Activated CD4-positive, alpha-beta T cell treated with anti-CD3 and anti-CD28 coated beads, Interleukin-2, amount 50 U/mL, for 4 hours (primary cell): Measurements from ENCODE around the gene NPTX1.
"Not testable (repeated sequence)": the region's sequence is repeated elsewhere in the genome, so short reads cannot be mapped to it uniquely, and the experiment has no call there.

Experiments used
- DNase-seq, 2 experiments: peaks; one replicate each; pipeline ENCODE4 v3.0.0-alpha.2; 2020

Gene NPTX1, protein sequence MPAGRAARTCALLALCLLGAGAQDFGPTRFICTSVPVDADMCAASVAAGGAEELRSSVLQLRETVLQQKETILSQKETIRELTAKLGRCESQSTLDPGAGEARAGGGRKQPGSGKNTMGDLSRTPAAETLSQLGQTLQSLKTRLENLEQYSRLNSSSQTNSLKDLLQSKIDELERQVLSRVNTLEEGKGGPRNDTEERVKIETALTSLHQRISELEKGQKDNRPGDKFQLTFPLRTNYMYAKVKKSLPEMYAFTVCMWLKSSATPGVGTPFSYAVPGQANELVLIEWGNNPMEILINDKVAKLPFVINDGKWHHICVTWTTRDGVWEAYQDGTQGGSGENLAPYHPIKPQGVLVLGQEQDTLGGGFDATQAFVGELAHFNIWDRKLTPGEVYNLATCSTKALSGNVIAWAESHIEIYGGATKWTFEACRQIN

DNA sequence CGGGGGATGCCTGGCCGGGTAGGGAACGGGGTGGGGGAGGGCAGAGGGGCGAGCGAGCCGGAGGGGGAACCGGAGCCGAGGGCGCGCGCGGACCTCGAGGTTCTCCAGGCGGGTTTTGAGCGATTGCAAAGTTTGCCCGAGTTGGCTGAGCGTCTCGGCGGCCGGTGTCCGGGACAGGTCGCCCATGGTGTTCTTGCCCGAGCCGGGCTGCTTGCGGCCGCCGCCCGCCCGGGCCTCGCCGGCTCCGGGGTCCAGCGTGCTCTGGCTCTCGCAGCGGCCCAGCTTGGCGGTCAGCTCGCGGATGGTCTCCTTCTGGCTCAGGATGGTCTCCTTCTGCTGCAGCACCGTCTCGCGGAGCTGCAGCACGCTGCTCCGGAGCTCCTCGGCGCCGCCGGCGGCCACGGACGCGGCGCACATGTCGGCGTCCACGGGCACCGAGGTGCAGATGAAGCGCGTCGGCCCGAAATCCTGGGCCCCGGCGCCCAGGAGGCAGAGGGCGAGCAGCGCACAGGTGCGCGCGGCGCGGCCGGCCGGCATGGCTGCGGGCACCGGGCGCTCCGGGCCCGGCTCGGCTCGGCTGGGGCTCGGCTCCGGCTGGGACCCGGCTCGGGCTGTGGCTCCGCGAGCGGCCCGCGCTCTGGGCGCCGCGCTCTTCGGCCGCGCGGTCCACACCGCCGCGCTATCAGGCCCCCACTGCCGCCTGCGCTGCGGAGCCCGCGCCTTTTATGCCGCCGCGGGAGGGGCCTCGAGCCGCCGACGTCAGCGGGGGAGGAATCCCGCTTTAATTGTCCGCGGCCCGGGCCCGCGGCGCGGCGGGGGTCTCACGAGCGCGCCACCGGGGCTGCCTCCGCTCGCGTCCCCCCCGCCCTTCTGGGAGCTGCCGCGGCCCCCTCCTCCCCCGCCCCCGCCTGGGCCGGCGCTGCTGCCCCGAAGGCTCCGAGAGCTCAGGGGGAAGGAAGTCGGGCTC, at the start of gene NPTX1:
TSS of gene NPTX1 (minus strand) at position 698 of the 967 bp plus-strand sequence. CDS start at position 537, 161 bp downstream.
- DNase-seq, result no peak

DNA sequence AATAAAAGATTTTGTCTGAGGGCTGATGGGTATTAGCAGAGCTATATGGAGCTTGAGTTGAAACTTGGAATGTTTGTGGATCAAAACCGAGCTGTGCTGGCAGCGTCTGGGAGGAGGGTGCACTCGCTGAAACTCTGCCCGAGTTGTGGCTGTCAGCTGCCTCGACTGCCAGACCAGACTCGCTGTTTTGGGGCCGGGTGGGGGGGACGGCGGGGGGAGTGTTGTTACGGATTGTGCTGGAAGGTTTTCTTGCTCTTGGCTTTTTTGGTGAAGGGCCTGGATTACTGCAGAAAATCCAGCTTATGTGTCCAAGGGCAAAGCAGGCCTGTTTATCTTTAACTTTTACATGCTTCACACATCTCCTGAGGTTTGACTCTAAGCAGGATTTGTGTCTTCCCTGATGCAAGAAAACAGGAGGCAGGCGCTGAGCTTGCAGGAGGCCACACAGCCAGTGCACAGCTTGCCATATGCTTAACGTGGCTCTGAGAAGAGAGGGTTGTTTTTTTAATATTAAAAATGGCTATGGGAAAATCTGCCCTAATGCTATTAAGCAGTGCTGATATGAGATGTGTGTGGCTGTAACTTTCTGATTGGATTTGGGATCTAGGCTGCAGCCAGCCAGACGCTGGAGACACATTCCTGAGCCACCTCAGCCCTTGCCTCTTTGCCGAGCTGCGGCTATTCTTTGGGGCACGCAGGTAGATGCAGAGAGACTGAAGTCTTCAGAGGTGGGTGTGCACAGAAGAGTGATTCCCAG, 47.7 kb upstream of the NPTX1 start:
- DNase-seq, result no peak

DNA sequence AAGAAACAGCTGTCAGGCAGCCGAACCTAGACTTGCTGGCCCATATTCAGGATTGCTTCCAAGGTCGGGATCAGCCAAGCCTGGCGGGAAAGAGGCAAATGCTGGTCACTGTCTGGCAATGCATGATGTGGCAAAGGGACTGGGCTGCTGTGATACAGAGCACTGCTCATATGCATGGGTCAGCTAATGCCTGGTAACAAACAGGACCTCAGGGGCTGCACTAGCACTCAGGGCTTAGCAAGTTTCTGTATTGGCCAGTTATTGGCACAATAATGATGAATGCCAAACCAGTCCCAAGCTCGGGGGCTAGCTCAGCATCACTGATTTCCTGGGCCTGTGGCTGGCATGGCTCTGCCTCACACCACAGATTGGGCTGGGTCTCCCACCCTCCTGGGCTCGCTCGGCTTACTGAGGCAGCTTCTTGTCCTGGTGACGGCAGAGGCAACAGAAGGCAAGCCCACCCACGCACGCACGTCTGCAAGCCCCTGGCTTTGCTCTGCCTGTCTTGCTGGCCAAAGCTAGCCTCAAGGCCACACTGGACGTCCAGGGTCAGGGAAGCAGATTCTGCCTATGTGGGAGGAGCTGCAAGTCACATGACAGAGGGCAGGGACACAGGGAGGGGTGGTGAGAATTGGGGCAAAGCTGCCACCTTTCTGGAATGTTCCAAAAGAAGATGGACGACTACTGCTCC, 46.8 kb upstream of the NPTX1 start:
- no peak for DNase-seq

DNA sequence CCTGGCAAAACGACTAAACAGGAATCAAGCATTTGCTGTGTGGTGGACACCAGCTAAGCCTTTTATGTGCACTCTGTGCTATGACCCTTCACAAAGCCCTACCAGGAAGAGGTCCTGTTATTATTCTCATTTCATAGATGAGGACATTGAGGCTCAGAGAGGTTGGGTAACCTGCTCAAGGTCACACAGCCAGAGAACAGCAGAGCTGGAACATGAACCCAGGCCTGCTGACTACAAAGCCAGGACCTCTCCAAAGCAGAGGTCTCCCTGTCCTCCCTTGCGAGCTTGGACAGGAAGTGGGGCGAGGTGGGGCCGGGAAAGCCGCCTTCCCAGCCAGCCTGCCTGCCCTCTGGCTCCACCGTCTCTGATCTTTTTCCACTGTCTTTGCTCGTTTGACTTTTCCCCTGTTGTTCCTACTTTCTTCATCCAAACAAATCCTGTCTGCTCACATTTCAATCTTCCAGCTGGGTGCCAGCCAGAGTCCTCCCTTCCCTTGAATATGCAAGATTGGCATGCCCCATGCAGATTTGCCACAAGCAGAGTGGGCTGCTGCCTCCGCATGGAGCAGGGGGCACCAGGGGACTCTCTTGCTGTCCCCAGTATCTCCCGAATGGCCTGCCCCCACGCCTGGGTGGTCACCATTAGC, 44.5 kb upstream of the NPTX1 start:
- DNase-seq, result no peak

DNA sequence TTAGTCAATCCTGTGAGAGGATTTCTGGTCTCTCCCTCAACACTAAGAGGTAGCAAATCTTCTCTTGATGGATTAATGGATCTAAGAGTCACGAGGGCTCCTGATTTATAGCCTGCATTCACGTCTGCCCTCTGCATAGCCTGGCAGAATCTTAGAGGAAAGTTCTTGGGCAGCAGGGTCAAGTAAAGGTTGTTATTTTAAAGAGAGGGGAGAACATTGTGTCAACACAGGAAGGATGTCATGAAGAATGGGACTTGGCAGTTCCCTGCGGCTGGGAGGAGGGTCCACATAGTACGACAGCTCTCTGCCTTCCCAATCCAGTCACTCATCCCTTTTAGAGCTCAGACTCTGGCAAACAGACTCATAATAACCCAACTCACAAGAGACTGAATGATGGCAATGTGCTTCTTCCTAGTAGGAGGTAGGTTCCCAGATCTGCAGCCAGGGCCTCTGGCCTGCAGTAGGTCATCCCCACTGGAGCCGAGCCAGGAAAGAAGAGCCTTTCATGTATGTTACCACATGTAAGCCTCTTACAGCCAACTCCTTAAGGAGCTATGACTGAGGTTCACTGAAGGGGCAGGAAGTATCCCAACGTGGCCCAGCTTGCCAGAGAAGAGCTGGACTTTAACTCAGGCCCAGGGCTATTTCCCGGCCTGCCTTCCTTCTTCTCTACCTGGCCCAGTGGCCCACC, 42.8 kb upstream of the NPTX1 start:
- DNase-seq, result no peak

DNA sequence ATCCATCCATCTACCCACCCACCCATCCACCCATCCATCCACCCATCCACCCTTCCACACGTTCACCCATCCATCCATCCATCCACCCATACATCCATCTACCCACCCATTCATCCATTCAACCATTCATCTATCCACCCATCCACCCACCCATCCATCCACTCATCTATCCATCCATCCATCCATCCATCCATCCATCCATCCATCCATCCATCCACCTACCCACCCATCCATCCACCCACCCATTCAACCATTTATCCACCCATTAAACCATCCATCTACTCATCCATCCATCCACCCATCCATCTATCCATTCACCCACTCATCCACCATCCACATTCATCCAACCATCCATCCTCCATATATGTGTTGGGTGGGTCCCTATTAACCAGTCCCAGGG, 42.0 kb upstream of the NPTX1 start:
- no peak for DNase-seq

DNA sequence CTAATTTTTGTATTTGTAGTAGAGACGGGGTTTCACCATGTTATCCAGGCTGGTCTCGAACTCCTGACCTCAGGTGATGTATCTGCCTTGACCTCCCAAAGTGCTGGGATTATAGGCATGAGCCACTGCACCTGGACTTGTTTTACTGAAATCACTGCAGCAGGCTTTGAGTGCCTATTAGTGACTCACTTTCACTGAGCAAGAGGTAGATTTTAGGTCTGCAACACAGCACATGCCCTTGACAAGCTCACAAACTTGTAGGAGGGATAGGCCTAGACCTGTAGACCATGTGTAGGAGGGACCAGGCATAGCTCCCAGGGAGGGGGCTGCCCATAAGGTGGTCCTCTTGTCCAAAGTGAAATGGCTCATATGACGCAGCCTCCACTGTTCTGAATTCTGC, 41.2 kb upstream of the NPTX1 start:
- DNase-seq, result no peak

DNA sequence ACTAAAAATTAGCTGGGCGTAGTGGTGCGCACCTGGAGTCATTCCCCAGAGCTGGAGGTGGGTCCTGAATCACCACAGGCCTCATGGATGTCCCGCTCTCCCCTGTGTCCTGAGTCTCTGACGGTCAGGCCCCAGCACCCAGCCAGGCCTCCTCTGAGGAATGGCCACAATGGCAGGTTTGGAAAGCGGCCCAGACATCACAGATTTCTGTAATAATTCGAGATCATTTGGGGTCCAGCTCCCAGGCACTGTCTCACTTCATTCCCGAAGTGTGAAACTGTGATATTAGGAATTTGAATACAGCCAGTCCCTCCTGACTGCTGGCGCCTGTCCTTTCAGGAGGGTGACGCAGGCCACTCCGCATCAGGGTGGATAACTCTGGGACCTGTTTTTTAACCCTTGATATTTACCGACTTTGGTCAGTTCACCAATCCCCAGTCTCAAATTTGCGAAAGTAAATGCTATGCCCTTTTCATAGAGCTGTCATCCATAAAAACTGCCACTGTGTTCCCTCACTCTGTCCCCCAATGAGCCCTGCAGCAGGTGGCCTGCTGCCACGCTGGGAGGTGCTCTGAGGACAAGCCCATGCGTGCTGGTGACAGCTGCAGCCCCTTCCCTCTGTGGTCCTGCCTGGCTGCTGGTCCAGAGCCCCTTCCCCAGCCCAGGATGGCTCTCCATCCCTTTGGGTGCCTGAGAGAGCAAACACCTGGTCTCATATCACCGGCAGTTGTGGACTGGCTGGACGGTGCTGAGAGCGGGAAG, 39.9 kb upstream of the NPTX1 start:
- DNase-seq, result no peak

DNA sequence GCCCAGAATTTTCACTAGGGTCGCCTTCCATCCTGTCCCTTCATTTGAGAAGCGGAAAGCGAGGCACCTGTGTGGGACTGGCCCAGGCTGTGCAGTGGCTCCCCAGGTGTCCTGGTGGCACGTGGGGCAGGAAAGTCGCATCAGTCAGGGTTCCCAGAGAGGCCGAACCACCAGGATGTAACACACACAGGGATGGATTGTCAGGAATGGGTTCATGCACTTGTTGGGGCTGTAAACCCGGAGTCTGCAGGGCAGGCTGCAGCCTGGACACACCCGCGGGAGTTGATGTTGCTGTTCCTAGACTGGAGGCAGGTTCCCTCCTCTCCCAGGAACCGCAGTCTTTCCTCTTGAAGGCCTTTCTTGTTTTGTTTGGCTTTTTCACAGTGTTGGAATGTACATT, 37.5 kb upstream of the NPTX1 start:
- DNase-seq, result no peak

DNA sequence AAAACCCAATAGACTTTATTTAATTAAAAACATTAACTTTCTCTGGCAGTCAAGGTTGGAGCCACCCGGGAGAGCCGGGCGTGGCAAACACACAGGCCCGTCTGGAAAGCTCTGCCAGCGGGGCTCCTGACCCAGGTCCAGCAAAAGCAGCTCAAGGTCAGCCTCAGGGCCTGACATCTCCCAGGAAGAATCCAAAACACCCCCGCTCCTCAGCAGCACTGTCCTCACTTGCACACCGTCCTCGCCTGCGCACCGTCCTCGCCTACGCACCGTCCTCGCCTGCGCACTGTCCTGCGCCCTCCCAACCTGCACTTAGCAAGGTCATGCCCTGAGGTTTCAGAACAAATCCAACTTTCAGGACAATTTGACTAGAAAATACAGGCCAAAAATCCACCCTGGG, 36.8 kb upstream of the NPTX1 start:
- no peak for DNase-seq

DNA sequence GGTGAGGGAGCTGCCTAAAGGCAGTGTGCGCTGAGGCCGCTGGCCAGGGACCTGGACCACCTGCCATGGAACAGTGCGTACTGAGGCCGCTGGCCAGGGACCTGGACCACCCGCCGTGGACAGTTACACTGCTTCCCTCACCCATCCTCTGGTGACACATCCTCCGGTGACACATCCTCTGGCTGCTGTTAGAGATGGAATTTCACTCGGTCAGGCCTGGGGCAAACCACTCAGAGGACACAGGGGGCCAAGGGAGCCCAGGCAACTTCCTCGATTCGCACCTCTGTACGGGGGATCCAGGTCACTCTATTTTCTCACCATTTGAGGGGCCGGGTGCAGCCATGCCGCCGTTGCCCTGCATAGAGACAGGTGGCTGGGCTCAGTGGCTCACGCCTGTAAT, 35.8 kb upstream of the NPTX1 start:
- DNase-seq, result no peak

DNA sequence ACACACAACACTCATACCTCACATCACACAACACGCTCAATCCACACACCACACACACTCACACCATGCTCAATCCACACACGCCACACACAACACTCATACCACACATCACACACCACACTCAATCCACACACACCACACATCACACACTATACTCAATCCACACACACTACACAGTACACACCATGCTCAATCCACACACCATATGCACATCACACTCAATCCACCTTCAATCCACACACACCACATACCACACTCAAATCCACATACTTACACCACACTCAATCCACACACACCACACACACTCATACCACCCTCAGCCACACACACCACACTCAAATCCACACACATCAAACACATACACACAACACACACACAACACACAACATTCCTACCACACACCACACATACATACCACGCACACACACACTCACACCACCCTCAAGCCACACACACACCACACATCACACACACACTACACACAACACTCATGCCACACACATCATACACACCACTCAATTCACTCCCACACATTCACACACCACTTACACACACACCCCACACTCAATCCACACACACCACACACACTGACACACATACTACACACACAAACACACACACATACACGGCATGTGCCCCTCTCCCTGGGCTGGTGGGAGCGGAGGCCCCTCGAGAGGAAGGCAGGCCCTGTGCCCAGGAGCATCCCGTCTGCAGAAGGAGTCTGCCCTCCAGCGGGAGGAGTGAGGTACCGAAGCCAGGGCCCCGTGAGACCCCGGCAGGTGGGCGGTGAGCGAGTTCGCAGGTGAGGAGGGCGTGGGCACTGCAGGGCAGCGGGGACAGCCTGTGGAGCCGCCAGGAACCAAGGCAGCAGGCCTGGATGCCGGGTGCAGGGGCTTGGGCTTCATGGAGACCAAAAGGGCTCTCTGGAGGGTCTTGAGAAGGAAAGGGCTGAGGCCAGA, 35.1 kb upstream of the NPTX1 start:
- DNase-seq, result no peak

DNA sequence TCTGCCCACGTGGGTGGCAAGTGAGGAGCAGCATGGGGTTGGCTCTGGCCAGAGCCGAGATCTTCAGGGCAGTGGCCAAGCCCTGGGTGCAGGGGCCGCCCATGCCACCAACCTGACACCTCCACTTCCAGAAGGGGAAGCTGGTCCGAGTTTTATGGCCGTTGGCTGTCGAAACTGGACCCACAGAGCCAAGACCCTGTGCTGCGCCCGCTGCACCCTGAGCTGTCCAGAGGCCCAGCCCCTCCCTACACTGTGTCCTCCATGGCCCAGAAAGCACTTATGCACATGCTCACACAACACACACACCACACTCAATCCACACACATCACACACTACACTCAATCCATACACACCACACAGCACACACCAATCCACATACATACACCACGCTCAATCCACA, 34.4 kb upstream of the NPTX1 start:
- DNase-seq, result no peak

DNA sequence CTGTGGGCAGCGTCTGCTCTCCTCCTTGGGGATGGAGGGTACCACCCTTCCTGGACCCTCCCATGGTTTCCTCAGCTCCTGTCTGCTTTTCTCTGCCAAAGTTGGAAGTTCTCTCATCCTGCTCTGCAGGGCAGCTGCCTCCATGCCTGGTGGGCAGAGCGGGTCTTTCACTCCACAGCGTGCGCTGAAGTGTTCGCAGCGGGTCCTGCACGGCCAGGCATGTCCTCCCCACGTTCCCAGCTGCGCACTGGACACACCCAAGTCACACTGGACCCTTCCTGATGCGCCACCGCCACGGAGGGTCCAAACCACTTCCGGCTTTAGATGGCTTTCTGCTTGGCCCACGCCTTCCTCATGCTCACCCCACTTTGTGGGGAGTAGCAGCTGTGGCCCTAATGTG, 33.7 kb upstream of the NPTX1 start:
- DNase-seq, result no peak

DNA sequence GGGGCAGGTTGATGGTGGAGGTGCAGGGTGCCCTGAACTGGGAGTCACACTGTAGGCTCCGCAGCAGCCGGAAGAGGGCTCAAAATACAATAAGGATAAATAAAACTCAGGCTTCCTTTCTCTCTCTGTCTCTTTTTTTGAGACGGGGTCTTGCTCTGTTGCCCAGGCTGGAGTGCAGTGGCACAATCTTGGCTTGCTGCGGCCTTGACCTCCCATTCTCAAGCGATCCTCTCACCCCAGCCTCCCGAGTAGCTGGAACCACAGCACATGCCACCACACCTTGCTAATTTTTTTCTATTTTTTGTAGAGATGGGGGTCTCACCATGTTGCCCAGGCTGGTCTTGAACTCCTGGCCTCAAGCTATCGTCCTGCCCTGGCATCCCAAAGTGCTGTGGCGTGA, 32.9 kb upstream of the NPTX1 start:
- DNase-seq, result no peak

DNA sequence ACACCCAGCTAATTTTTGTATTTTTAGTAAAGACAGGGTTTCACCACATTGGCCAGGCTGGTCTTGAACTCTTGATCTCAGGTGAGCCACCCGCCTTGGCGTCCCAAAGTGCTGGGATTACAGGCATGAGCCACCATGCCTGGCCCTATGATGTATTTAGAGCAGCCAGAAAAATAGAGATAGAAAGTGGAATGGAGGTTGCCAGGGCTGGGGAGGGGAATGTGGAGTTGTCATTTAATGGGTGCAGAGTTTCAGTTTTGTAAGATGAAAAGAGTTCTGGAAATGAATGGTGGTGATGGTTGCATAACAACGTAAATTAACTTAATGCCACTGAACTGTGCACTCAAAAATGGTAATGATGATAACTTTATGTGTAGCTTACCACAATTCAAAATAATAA, 31.6 kb upstream of the NPTX1 start:
- no peak for DNase-seq

DNA sequence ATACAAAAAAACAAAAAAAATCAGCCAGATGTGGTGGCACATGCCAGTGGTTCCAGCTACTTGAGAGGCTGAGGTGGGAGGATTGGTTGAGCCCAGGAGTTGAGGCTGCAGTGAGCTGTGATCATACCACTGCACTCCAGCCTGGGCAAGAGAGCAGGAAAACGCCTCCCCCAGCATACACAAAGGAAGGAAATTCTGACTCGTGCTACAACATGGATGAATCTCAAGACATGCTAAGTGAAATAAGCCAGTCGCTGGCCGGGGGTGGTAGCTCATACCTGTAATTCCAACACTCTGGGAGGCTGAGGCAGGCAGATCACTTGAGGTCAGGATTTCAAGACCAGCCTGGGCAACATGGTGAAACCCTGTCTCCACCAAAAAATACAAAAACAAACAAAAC, 30.8 kb upstream of the NPTX1 start:
- not testable (repeated sequence) for DNase-seq

DNA sequence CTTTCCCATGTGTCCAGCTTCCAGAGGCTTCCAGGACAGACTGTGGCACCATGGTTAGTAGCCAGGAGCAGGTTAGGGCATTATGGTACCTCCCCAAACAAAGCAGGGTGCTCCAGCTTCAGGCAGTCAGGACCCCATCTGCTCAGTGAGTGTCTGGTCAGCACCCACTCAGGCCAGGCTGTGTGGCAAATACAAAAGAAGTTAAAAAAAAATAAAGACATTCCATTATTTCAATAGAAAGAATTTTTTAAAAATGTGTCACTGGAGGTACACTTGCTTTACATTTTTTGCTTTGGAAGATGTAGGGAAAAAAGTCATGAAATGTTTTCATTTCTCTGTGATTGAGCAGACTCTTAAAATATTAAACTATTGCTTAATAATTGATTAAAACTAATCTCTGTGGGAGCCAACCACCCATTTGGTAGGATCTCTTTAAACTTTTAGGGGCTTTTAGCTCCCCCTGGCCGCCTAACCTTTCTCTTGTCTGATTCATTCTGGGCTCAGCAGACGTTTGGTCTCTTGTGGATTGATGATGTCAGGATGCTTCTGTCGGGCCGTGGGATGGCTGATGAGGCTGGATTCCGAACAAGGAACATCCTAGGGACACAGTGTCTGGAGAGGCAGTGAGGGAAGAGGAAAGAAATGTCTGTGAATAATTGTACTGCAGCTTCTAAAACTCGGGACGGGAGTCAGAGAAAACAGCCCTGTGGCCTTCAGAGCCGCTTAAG, 28.4 kb upstream of the NPTX1 start:
- DNase-seq, result no peak

DNA sequence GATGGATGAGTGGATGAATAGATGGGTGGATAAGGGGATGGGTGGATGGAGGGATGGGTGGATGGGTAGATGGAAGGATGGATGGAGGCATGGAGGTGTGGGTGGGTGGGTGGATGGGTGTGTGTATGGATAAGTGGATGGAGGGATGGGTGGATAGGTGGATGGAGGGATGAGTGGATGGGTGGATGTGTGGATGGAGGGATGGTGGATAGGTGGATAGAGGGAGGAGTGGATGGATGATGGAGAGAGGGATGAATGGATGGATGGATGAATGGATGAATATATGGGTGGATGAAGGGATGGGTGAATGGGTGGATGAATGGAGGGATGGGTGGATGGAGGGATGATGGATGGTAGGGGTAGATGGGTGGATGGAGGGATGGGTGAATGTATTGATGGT, 27.5 kb upstream of the NPTX1 start:
- DNase-seq, result no peak
